ENCODE results near the gene MMEL1.

The MMEL1 gene

GRCh38 chr1:2561446-2561845, 71.4 kb downstream of the MMEL1 start:
- Histone ChIP-seq H3K36me3 (replicated peaks; ENCODE audit: insufficient read depth, low read length) (no peaks in the 10 kb centered on the region), H3K27ac (ENCODE audit: low read length) (no peak overlapping the region)

DNA sequence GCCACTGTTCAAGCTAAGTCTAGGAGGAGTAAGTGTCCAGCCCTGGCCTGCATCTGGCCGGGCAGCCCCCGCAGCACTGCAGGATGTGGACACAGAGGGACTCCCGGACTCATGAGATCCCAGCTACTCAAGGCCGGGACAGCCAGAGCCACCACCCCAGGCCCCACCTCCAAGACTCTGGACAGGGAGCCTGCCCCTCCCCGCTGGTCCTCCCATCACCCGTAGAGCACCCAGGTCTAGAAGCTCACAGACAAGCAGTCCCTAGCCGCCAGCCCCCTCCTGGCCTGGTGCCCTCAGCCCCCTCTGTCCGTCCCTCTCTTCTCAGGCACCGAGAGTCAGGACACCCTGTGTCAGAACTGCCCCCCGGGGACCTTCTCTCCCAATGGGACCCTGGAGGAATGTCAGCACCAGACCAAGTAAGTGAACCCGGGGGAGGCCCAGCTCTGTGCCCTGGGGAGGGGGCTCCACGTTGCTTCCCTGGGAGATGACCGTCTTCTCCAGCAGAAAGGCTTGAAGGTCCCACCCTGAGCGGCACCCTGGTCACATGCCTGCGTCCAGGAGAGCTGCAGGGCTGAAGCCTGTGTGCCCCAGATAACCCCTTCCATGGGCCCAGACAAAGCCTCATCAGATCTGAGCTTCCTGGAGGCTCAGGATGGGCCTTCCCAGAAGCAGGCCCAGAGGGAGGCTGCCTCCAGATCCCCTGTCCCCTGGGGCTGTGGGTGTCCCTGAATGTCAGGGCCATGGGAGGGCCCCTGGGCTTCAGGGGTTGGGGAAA, 72.3 kb downstream of the MMEL1 start:
- Histone ChIP-seq H2AFZ (ENCODE audit: low read length) (no peak overlapping the region), H3K4me3 (ENCODE audit: low read length) (no peak overlapping the region), H4K20me1 (ENCODE audit: insufficient read depth, low read length) (no peaks in the 10 kb centered on the region), H3K9me3 (replicated peaks; ENCODE audit: insufficient read depth, low read length) (no peaks in the 10 kb centered on the region), H3K4me2 (ENCODE audit: low read depth, low read length) (no peak overlapping the region), H3K27me3 (replicated peaks; ENCODE audit: insufficient read depth, low read length) (no peaks in the 10 kb centered on the region), H3K9me2 (replicated peaks; ENCODE audit: insufficient read depth, low read length) (no peaks in the 10 kb centered on the region), H3K27ac (ENCODE audit: low read length) (no peak overlapping the region), H3K79me2 (ENCODE audit: low read length) (peaks cover 21% of the 10 kb centered on the region), H3F3A (ENCODE audit: insufficient read depth, low read length) (no peaks in the 10 kb centered on the region), H3K36me3 (replicated peaks; ENCODE audit: insufficient read depth, low read length) (no peaks in the 10 kb centered on the region), H3K9ac (ENCODE audit: low read length) (no peak overlapping the region), H3K4me1 (ENCODE audit: low read length) (peaks cover 7% of the 10 kb centered on the region)
- TF ChIP-seq EZH2 (optimal IDR thresholded peaks at IDR 0.05; ENCODE audit: low read depth, low read length), result no peak
- TF ChIP-seq, protein P1, sequence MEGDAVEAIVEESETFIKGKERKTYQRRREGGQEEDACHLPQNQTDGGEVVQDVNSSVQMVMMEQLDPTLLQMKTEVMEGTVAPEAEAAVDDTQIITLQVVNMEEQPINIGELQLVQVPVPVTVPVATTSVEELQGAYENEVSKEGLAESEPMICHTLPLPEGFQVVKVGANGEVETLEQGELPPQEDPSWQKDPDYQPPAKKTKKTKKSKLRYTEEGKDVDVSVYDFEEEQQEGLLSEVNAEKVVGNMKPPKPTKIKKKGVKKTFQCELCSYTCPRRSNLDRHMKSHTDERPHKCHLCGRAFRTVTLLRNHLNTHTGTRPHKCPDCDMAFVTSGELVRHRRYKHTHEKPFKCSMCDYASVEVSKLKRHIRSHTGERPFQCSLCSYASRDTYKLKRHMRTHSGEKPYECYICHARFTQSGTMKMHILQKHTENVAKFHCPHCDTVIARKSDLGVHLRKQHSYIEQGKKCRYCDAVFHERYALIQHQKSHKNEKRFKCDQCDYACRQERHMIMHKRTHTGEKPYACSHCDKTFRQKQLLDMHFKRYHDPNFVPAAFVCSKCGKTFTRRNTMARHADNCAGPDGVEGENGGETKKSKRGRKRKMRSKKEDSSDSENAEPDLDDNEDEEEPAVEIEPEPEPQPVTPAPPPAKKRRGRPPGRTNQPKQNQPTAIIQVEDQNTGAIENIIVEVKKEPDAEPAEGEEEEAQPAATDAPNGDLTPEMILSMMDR (IDR thresholded peaks at IDR 0.05; ENCODE audit: low read length), result no peak
- no peak for TF ChIP-seq EZH2phosphoT487 (IDR thresholded peaks at IDR 0.05; ENCODE audit: low read length)
- DNase-seq, result no peak

More at GRCh38 chr1:2561446-2561845, 71.4 kb downstream of the MMEL1 start:
- Histone ChIP-seq H3K9me2 (replicated peaks; ENCODE audit: insufficient read depth, low read length) (no peaks in the 10 kb centered on the region), H4K20me1 (ENCODE audit: insufficient read depth, low read length) (no peaks in the 10 kb centered on the region), H3K79me2 (ENCODE audit: low read length) (peaks cover 12% of the 10 kb centered on the region), H3K4me2 (ENCODE audit: low read depth, low read length) (no peak overlapping the region), H3K27me3 (replicated peaks; ENCODE audit: insufficient read depth, low read length) (peaks cover 6% of the 10 kb centered on the region; the same call in 1 of the 2 replicates), H3K9ac (ENCODE audit: low read length) (no peak overlapping the region), H3K9me3 (replicated peaks; ENCODE audit: insufficient read depth, low read length) (no peaks in the 10 kb centered on the region), H3K4me3 (ENCODE audit: low read length) (no peak overlapping the region), H3K4me1 (ENCODE audit: low read length) (0 out of 2 replicates have a peak, but pooled peaks cover 4% of the 10 kb centered on the region), H3F3A (ENCODE audit: insufficient read depth, low read length) (no peaks in the 10 kb centered on the region), H2AFZ (ENCODE audit: low read length) (no peak overlapping the region)
- no peak for DNase-seq
- TF ChIP-seq EZH2phosphoT487 (IDR thresholded peaks at IDR 0.05; ENCODE audit: low read length) (no peak), EZH2 (optimal IDR thresholded peaks at IDR 0.05; ENCODE audit: low read depth, low read length) (no peak)
- TF ChIP-seq, protein P1 (IDR thresholded peaks at IDR 0.05; ENCODE audit: low read length), result no peak

DNA sequence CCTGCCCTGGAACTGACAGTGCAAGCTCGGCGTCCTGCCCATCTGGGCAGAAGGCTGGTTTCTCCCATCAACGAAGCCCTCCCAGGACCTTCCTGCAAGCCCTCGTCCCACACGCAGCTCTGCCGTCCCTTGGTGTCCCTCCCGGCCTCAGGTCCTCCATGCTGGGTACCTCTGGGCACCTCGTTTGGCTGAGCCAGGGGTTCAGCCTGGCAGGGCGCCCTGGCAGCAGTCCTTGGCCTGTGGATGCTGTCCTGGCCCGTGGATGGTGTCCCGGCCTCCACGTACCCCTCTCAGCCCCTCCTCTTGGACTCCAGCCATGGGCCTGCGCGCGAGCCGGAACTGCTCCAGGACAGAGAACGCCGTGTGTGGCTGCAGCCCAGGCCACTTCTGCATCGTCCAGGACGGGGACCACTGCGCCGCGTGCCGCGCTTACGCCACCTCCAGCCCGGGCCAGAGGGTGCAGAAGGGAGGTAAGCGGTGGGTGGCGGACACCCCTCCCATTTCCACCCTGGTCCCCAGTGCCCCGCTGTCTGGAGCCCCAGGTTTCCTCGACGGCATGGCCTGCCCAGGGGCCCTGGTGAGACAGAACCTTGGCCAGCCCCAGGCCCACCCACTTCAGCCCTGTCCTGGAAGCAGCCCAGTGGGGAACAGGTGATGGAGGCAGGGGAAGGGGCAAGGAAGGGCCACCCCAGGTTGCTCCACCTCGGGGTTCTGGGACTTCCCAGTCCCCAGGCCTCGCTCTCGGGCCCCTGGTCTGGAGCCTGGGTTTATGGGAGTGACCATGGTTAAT, 73.1 kb downstream of the MMEL1 start:
- Histone ChIP-seq H3K9me2 (replicated peaks; ENCODE audit: insufficient read depth, low read length) (no peaks in the 10 kb centered on the region), H3F3A (ENCODE audit: insufficient read depth, low read length) (no peaks in the 10 kb centered on the region), H3K27me3 (replicated peaks; ENCODE audit: insufficient read depth, low read length) (no peaks in the 10 kb centered on the region), H3K36me3 (replicated peaks; ENCODE audit: insufficient read depth, low read length) (no peaks in the 10 kb centered on the region), H2AFZ (ENCODE audit: low read length) (no peak overlapping the region), H4K20me1 (ENCODE audit: insufficient read depth, low read length) (no peaks in the 10 kb centered on the region), H3K4me2 (ENCODE audit: low read depth, low read length) (no peak overlapping the region), H3K79me2 (ENCODE audit: low read length) (peaks cover 21% of the 10 kb centered on the region), H3K9ac (ENCODE audit: low read length) (no peak overlapping the region), H3K4me1 (ENCODE audit: low read length) (peaks cover 14% of the 10 kb centered on the region), H3K9me3 (replicated peaks; ENCODE audit: insufficient read depth, low read length) (no peaks in the 10 kb centered on the region), H3K27ac (ENCODE audit: low read length) (no peak overlapping the region), H3K4me3 (ENCODE audit: low read length) (no peak overlapping the region)
- no peak for DNase-seq
- TF ChIP-seq, protein P1 (IDR thresholded peaks at IDR 0.05; ENCODE audit: low read length), result no peak
- no peak for TF ChIP-seq EZH2 (optimal IDR thresholded peaks at IDR 0.05; ENCODE audit: low read depth, low read length)
- TF ChIP-seq EZH2phosphoT487 (IDR thresholded peaks at IDR 0.05; ENCODE audit: low read length), result no peak
